A673 (cell line): ENCODE data around the gene PDLIM5. TPM values are rescaled to one million over a fixed set of nuclear protein-coding genes. Genes with fewer than 3 reads are reported as not detected.

Experiments used
- BruUV-seq: library from RNA; stranded (reverse); fragments of 400-500 nt; replicated peaks from 2 replicates; lab custom pipeline; 2021; lab: Mats Ljungman, UMichigan
- CTCF ChIA-PET: fragments of 300-600 bp; sonication (Branson Sonifier 250); formaldehyde crosslinking; loops from one replicate; lab custom pipeline; 2022; ENCODE audit warnings: antibody characterized with exemption; lab: Charles Lee
- POLR2A ChIA-PET: fragments of 300-600 bp; sonication (Branson Sonifier 250); formaldehyde crosslinking; loops from one replicate; lab custom pipeline; 2022; ENCODE audit warnings: antibody characterized with exemption; ENCODE audit not compliant: low non-redundant PET; lab: Charles Lee
- DNase-seq: peaks from one replicate; pipeline ENCODE4 v3.0.0-alpha.2; 2015; ENCODE audit warnings: low spot score
- H3K27ac ChIP-seq: fragments of 200-600 bp; sonication (generic); 2 replicates; pipeline ENCODE4 v1.5.1; 2016; ENCODE audit warnings: mixed run types, low read depth, mild to moderate bottlenecking, mixed read lengths, antibody characterized with exemption, low read length; ENCODE audit not compliant: poor library complexity, severe bottlenecking
- H3K27me3 ChIP-seq: fragments of 200-600 bp; sonication (generic); replicated peaks from 2 replicates; pipeline ENCODE4 v1.6.1; 2017; ENCODE audit warnings: mixed run types, low read depth, mild to moderate bottlenecking, mixed read lengths, antibody characterized with exemption, low read length; ENCODE audit not compliant: insufficient read depth, poor library complexity
- H3K36me3 ChIP-seq: fragments of 200-600 bp; sonication (generic); 2 replicates; pipeline ENCODE4 v1.6.1; 2016; ENCODE audit warnings: mixed run types, mild to moderate bottlenecking, mixed read lengths, antibody characterized with exemption, low read length; ENCODE audit not compliant: insufficient read depth, poor library complexity, severe bottlenecking
- H3K4me1 ChIP-seq: fragments of 200-600 bp; sonication (generic); 2 replicates; pipeline ENCODE4 v1.6.1; 2017; ENCODE audit warnings: mixed run types, mild to moderate bottlenecking, mixed read lengths, antibody characterized with exemption, low read length; ENCODE audit not compliant: insufficient read depth, poor library complexity, severe bottlenecking
- H3K4me3 ChIP-seq: fragments of 200-600 bp; sonication (generic); 2 replicates; pipeline ENCODE4 v1.5.1; 2016; ENCODE audit warnings: low read depth, mixed run types, mild to moderate bottlenecking, mixed read lengths, low read length; ENCODE audit not compliant: poor library complexity, severe bottlenecking
- H3K9me3 ChIP-seq: fragments of 200-600 bp; sonication (generic); 2 replicates; pipeline ENCODE4 v1.6.1; 2016; ENCODE audit warnings: mixed run types, low read depth, mild to moderate bottlenecking, mixed read lengths, antibody characterized with exemption, low read length; ENCODE audit not compliant: poor library complexity, severe bottlenecking
- CTCF ChIP-seq: fragments of 300-800, 200-600 bp; sonication (generic); conservative IDR thresholded peaks from 2 replicates; pipeline ENCODE4 v1.5.1; 2017; ENCODE audit warnings: low read depth, mild to moderate bottlenecking, antibody characterized with exemption, low read length, moderate library complexity, mixed read lengths
- EZH2 ChIP-seq: fragments of 200-600 bp; sonication (generic); IDR thresholded peaks from 2 replicates; pipeline ENCODE4 v1.6.1; 2017; ENCODE audit warnings: borderline replicate concordance, low read depth, mild to moderate bottlenecking, mixed read lengths, antibody characterized with exemption, low read length; ENCODE audit not compliant: poor library complexity, severe bottlenecking
- intact Hi-C: fragments of 100-400 bp; cut with micrococcal nuclease; formaldehyde crosslinking; loops from one replicate; pipeline ENCODE4 v1.10.0; 2022; ENCODE audit not compliant: unreplicated experiment
- total RNA-seq: library from RNA; stranded (reverse); gene quantifications from 2 replicates; pipeline ENCODE4 v1.2.3, GENCODE V29; 2021

PDLIM5 gene
- total RNA-seq, 1 experiment from 2014 or later: 174 TPM

DNA sequence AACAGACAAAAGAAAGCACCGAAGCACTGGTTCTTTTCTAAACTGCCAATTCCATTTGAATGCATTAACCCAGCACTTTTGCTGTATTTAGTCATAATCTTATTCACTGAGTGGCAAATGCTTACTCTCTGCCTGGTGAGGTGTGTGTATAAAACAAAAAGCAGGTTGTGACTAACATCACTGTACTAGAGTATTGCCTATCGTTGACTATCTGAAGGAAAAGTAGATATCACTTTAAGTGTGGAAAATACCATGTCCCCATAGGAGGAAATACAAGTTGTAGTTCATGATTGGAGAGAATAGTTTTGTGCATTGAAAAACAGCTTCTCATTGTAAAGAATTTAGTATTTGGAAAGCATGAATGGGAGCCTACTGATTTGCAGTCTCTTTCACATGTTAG, 2.7 kb downstream of the PDLIM5 start:
- peaks cover 32% of the 10 kb centered on the region for H3K4me1 ChIP-seq
- peak; percentile 7 for DNase-seq
- H3K4me3 ChIP-seq: peak overlapping the region; percentile 82
- ChIA-PET CTCF (no interaction called here), POLR2A (no interaction called here)
- H3K27ac ChIP-seq: peak overlapping the region; percentile 72
- H3K36me3 ChIP-seq: peaks cover 21% of the 10 kb centered on the region
- no TSS peak for BruUV-seq
- no peaks in the 10 kb centered on the region for H3K9me3 ChIP-seq
- H3K27me3 ChIP-seq: no peaks in the 10 kb centered on the region
- TF ChIP-seq CTCF: no peak
- no peak for TF ChIP-seq EZH2
- intact Hi-C loops: loop anchor here (5.0 kb wide), 1 partner anchor 123 kb away; no protein-coding TSS in a partner anchor

- Histone ChIP-seq H3K36me3 (peaks cover 21% of the 10 kb centered on the region), H3K4me1 (peaks cover 39% of the 10 kb centered on the region), H3K9me3 (no peaks in the 10 kb centered on the region), H3K4me3 (peak overlapping the region; percentile 82), H3K27ac (peak overlapping the region; percentile 72), H3K27me3 (no peaks in the 10 kb centered on the region)
- peak; percentile 45 for DNase-seq
- BruUV-seq: no TSS peak
- intact Hi-C loops: no loop called here
- TF ChIP-seq CTCF (no peak), EZH2 (no peak)
- ChIA-PET POLR2A (interaction anchor here (0.6 kb wide), 1 partner anchor 17 kb away, joined by 6 read pairs; no protein-coding TSS in a partner anchor), CTCF (no interaction called here)
Measured at GRCh38 chr4:94455081-94455480, 3.3 kb downstream of the PDLIM5 start.

- intact Hi-C loops: no loop called here
- no peaks in the 10 kb centered on the region for H3K9me3 ChIP-seq
- TF ChIP-seq EZH2 (no peak), CTCF (no peak)
- DNase-seq: no peak
- H3K27me3 ChIP-seq: no peaks in the 10 kb centered on the region
- H3K36me3 ChIP-seq: peaks cover 25% of the 10 kb centered on the region
- H3K4me3 ChIP-seq: peak overlapping the region; percentile 24
- peaks cover 50% of the 10 kb centered on the region for H3K4me1 ChIP-seq
- H3K27ac ChIP-seq: no peak overlapping the region
- no TSS peak for BruUV-seq
- ChIA-PET POLR2A (no interaction called here), CTCF (no interaction called here)
Measured at GRCh38 chr4:94457692-94458106, 6.0 kb downstream of the PDLIM5 start.
